Neural cell (in vitro differentiated cells): ENCODE results near the gene WDR7. TPM values are rescaled to one million over a fixed set of nuclear protein-coding genes. Genes with fewer than 3 reads are reported as not detected.

ENCODE experiments used
- H2AFZ ChIP-seq: fragments of 200-600, 300-800 bp; sonication (generic), shearing (Covaris generic); 2 replicates; pipeline ENCODE4 v1.6.0; 2014; ENCODE audit warnings: low read depth, mild to moderate bottlenecking, antibody characterized with exemption, low read length, moderate library complexity
- H3F3A ChIP-seq: fragments of 200-600 bp; shearing (Covaris generic); 2 replicates; pipeline ENCODE4 v1.6.1; 2016; ENCODE audit warnings: mild to moderate bottlenecking, moderate library complexity, mixed read lengths, antibody characterized with exemption, low read length; ENCODE audit not compliant: insufficient read depth, poor library complexity, severe bottlenecking
- H3K27ac ChIP-seq: fragments of 200-600, 300-800 bp; sonication (generic), shearing (Covaris generic); 2 replicates; pipeline ENCODE4 v1.5.1; 2014; ENCODE audit warnings: mild to moderate bottlenecking, low read length, moderate library complexity
- H3K27me3 ChIP-seq: fragments of 300-800, 200-600 bp; sonication (generic), shearing (Covaris generic); 2 replicates; pipeline ENCODE4 v1.6.0; 2014; ENCODE audit warnings: mild to moderate bottlenecking, low read depth, low read length, moderate library complexity; ENCODE audit not compliant: insufficient read depth
- H3K36me3 ChIP-seq: fragments of 300-800, 200-600 bp; sonication (generic), shearing (Covaris generic); 2 replicates; pipeline ENCODE4 v1.5.1; 2014; ENCODE audit warnings: mild to moderate bottlenecking, antibody characterized with exemption, low read length, moderate library complexity; ENCODE audit not compliant: insufficient read depth
- H3K4me2 ChIP-seq: fragments of 300-800, 200-600 bp; sonication (generic), shearing (Covaris generic); 2 replicates; pipeline ENCODE4 v1.6.0; 2014; ENCODE audit warnings: mild to moderate bottlenecking, low read length
- H3K4me3 ChIP-seq: fragments of 300-800, 200-600 bp; sonication (generic), shearing (Covaris generic); 2 replicates; pipeline ENCODE4 v1.5.1; 2014; ENCODE audit warnings: mild to moderate bottlenecking, low read length, moderate library complexity
- H3K79me2 ChIP-seq: fragments of 200-600 bp; shearing (Covaris generic); replicated peaks from 2 replicates; pipeline ENCODE4 v1.6.0; 2014; ENCODE audit warnings: mild to moderate bottlenecking, low read length, moderate library complexity; ENCODE audit not compliant: insufficient read depth
- H3K9ac ChIP-seq: fragments of 300-800, 200-600 bp; sonication (generic), shearing (Covaris generic); 2 replicates; pipeline ENCODE4 v1.6.1; 2016; ENCODE audit warnings: mild to moderate bottlenecking, low read length, mixed read lengths
- H3K9me2 ChIP-seq: fragments of 200-600 bp; shearing (Covaris generic); 2 replicates; pipeline ENCODE4 v1.6.1; 2016; ENCODE audit warnings: mild to moderate bottlenecking, low read length, mixed read lengths; ENCODE audit not compliant: insufficient read depth
- H3K9me3 ChIP-seq: fragments of 200-600, 300-800 bp; sonication (generic), shearing (Covaris generic); 2 replicates; pipeline ENCODE4 v1.6.1; 2016; ENCODE audit warnings: mild to moderate bottlenecking, mixed run types, low read length, moderate library complexity, mixed read lengths
- H4K20me1 ChIP-seq: fragments of 200-600 bp; shearing (Covaris generic); 2 replicates; pipeline ENCODE4 v1.6.1; 2016; ENCODE audit warnings: mild to moderate bottlenecking, mixed run types; ENCODE audit not compliant: insufficient read depth
- EP300 ChIP-seq: fragments of 450-650 bp; conservative IDR thresholded peaks from 2 replicates; pipeline ENCODE4 v1.6.1; 2014; ENCODE audit warnings: antibody characterized with exemption, mild to moderate bottlenecking, moderate library complexity; ENCODE audit not compliant: poor library complexity, severe bottlenecking
- EZH2 ChIP-seq: fragments of 200-600, 300-800 bp; shearing (Covaris generic), sonication (generic); IDR thresholded peaks from 2 replicates; pipeline ENCODE4 v1.6.1; 2014; ENCODE audit warnings: antibody characterized with exemption, low read length, borderline replicate concordance, mild to moderate bottlenecking; ENCODE audit not compliant: insufficient read depth, poor library complexity, severe bottlenecking
- MXI1 ChIP-seq: fragments of 450-650 bp; conservative IDR thresholded peaks from 2 replicates; pipeline ENCODE4 v1.6.1; 2014; ENCODE audit warnings: antibody characterized with exemption, mild to moderate bottlenecking; ENCODE audit not compliant: poor library complexity, severe bottlenecking
- POLR2AphosphoS5 ChIP-seq: IDR thresholded peaks from 2 replicates; pipeline ENCODE4 v1.6.1; 2012
- RAD21 ChIP-seq: fragments of 450-650 bp; conservative IDR thresholded peaks from 2 replicates; pipeline ENCODE4 v1.6.1; 2014; ENCODE audit warnings: antibody characterized with exemption, mild to moderate bottlenecking, moderate library complexity
- SMC3 ChIP-seq: fragments of 450-650 bp; conservative IDR thresholded peaks from 2 replicates; pipeline ENCODE4 v1.6.1; 2014; ENCODE audit warnings: antibody characterized with exemption, mild to moderate bottlenecking, moderate library complexity; ENCODE audit not compliant: poor library complexity
- TAF1 ChIP-seq: IDR thresholded peaks from 2 replicates; pipeline ENCODE4 v1.6.1; 2012; ENCODE audit warnings: low read depth
- polyA plus RNA-seq: library from polyadenylated mRNA; depleted of rRNA; stranded (reverse); fragments of >200 nt; gene quantifications from 2 replicates; pipeline ENCODE4 v1.2.3, GENCODE V29; 2014
- TF ChIP-seq, protein P1 (sequence below): IDR thresholded peaks from 2 replicates; pipeline ENCODE4 v1.6.1; 2012; ENCODE audit warnings: borderline replicate concordance
- TF ChIP-seq, protein P2 (sequence below): fragments of 450-650 bp; IDR thresholded peaks from 2 replicates; pipeline ENCODE4 v1.5.1; 2014; ENCODE audit warnings: antibody characterized with exemption, mild to moderate bottlenecking, moderate library complexity; ENCODE audit not compliant: poor library complexity, severe bottlenecking

The WDR7 gene
- polyA plus RNA-seq, 1 donor from 2014 or later, result 15.1 TPM

DNA sequence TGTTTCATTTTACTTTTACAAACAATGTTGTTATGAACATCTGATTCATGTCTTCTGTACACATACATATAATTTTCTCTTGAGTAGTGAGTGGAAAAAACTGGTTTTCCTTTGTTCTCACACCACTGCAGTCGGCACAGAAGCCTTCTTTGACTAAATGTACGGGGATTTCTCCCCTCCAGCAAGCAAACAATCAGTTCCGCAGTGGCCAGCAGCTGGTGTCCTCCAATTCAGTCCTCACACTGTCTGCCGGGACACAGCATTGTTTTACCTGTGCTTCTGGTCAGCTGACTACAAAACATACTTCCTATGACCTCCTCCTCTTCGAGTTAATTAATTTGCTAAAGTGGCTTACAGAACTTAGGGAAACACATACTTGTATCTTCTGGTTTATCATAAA lies 202.8 kb downstream of the WDR7 start:
- Histone ChIP-seq H3K79me2 (no peaks in the 10 kb centered on the region), H3K4me2 (no peak overlapping the region), H3K27me3 (peaks cover 22% of the 10 kb centered on the region), H3K36me3 (no peaks in the 10 kb centered on the region), H3K9me2 (no peaks in the 10 kb centered on the region), H3K9me3 (no peaks in the 10 kb centered on the region), H3F3A (no peaks in the 10 kb centered on the region), H4K20me1 (no peaks in the 10 kb centered on the region), H3K4me3 (no peak overlapping the region), H3K9ac (no peak overlapping the region), H2AFZ (no peak overlapping the region), H3K27ac (no peak overlapping the region)
- TF ChIP-seq RAD21 (no peak), MXI1 (no peak), TAF1 (no peak), EP300 (no peak), POLR2AphosphoS5 (no peak), SMC3 (no peak), EZH2 (no peak)
- TF ChIP-seq, protein P1, sequence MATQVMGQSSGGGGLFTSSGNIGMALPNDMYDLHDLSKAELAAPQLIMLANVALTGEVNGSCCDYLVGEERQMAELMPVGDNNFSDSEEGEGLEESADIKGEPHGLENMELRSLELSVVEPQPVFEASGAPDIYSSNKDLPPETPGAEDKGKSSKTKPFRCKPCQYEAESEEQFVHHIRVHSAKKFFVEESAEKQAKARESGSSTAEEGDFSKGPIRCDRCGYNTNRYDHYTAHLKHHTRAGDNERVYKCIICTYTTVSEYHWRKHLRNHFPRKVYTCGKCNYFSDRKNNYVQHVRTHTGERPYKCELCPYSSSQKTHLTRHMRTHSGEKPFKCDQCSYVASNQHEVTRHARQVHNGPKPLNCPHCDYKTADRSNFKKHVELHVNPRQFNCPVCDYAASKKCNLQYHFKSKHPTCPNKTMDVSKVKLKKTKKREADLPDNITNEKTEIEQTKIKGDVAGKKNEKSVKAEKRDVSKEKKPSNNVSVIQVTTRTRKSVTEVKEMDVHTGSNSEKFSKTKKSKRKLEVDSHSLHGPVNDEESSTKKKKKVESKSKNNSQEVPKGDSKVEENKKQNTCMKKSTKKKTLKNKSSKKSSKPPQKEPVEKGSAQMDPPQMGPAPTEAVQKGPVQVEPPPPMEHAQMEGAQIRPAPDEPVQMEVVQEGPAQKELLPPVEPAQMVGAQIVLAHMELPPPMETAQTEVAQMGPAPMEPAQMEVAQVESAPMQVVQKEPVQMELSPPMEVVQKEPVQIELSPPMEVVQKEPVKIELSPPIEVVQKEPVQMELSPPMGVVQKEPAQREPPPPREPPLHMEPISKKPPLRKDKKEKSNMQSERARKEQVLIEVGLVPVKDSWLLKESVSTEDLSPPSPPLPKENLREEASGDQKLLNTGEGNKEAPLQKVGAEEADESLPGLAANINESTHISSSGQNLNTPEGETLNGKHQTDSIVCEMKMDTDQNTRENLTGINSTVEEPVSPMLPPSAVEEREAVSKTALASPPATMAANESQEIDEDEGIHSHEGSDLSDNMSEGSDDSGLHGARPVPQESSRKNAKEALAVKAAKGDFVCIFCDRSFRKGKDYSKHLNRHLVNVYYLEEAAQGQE, result no peak
- TF ChIP-seq, protein P2, sequence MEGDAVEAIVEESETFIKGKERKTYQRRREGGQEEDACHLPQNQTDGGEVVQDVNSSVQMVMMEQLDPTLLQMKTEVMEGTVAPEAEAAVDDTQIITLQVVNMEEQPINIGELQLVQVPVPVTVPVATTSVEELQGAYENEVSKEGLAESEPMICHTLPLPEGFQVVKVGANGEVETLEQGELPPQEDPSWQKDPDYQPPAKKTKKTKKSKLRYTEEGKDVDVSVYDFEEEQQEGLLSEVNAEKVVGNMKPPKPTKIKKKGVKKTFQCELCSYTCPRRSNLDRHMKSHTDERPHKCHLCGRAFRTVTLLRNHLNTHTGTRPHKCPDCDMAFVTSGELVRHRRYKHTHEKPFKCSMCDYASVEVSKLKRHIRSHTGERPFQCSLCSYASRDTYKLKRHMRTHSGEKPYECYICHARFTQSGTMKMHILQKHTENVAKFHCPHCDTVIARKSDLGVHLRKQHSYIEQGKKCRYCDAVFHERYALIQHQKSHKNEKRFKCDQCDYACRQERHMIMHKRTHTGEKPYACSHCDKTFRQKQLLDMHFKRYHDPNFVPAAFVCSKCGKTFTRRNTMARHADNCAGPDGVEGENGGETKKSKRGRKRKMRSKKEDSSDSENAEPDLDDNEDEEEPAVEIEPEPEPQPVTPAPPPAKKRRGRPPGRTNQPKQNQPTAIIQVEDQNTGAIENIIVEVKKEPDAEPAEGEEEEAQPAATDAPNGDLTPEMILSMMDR, result no peak

DNA sequence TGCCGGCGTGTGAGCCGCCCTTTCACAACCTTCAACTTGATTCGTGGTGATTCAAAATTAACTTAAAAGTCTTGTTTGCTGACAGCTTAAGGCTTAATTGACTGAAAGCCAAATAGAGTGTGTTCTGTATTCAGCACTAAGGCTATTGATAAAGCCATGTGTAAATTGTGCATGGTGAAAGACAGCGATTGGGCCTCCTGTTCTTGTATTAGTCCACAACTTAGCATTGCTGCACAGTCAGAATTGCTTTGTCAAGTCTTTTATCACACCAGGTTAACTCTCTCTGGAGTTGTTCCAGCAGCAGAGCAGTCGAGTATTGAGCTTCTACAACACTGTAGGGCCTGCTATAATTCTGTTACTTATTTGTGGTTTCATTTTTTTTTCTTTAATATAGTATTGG lies 210.1 kb downstream of the WDR7 start:
- TF ChIP-seq, protein P1, result no peak
- TF ChIP-seq EZH2, result no peak
- TF ChIP-seq, protein P2, result no peak
- no peak for TF ChIP-seq TAF1
- TF ChIP-seq SMC3, result no peak
- no peak for TF ChIP-seq RAD21
- no peak for TF ChIP-seq EP300
- TF ChIP-seq POLR2AphosphoS5, result no peak
- TF ChIP-seq MXI1, result no peak
- H3K4me2 ChIP-seq, result no peak overlapping the region
- H3K4me3 ChIP-seq, result no peak overlapping the region
- no peaks in the 10 kb centered on the region for H3K9me2 ChIP-seq
- H3F3A ChIP-seq, result no peaks in the 10 kb centered on the region
- no peak overlapping the region for H3K9ac ChIP-seq
- H2AFZ ChIP-seq, result no peak overlapping the region
- no peaks in the 10 kb centered on the region for H3K79me2 ChIP-seq
- no peaks in the 10 kb centered on the region for H3K36me3 ChIP-seq
- H3K9me3 ChIP-seq, result no peaks in the 10 kb centered on the region
- no peaks in the 10 kb centered on the region for H4K20me1 ChIP-seq
- H3K27me3 ChIP-seq, result peaks cover 73% of the 10 kb centered on the region
- H3K27ac ChIP-seq, result no peak overlapping the region
